HUES48 (cell line): ENCODE measurements around the gene RNASEH1.
A peak's percentile ranks its signal among the peaks of the same experiment; 100 is the strongest.

ENCODE experiments used
- H3K27ac ChIP-seq: one replicate; pipeline ENCODE4 v1.7.0; 2013; ENCODE audit warnings: low read depth, low read length, inconsistent platforms
- H3K27me3 ChIP-seq: 2 replicates; pipeline ENCODE4 v1.6.1; 2013; ENCODE audit warnings: mild to moderate bottlenecking, low read length; ENCODE audit not compliant: control insufficient read depth, insufficient read depth
- H3K36me3 ChIP-seq: 2 replicates; pipeline ENCODE4 v1.6.1; 2013; ENCODE audit warnings: low read length; ENCODE audit not compliant: control insufficient read depth, insufficient read depth
- H3K4me1 ChIP-seq: 2 replicates; pipeline ENCODE4 v1.6.1; 2013; ENCODE audit warnings: mild to moderate bottlenecking, low read length; ENCODE audit not compliant: control insufficient read depth, insufficient read depth
- H3K4me3 ChIP-seq: 2 replicates; pipeline ENCODE4 v1.5.1; 2013; ENCODE audit warnings: mild to moderate bottlenecking, low read depth, low read length
- H3K9ac ChIP-seq: 2 replicates; pipeline ENCODE4 v1.6.1; 2013; ENCODE audit warnings: mild to moderate bottlenecking, low read depth, low read length, moderate library complexity
- H3K9me3 ChIP-seq: 2 replicates; pipeline ENCODE4 v1.6.1; 2013; ENCODE audit warnings: low read length; ENCODE audit not compliant: control insufficient read depth, insufficient read depth

Gene RNASEH1, protein sequence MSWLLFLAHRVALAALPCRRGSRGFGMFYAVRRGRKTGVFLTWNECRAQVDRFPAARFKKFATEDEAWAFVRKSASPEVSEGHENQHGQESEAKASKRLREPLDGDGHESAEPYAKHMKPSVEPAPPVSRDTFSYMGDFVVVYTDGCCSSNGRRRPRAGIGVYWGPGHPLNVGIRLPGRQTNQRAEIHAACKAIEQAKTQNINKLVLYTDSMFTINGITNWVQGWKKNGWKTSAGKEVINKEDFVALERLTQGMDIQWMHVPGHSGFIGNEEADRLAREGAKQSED

DNA sequence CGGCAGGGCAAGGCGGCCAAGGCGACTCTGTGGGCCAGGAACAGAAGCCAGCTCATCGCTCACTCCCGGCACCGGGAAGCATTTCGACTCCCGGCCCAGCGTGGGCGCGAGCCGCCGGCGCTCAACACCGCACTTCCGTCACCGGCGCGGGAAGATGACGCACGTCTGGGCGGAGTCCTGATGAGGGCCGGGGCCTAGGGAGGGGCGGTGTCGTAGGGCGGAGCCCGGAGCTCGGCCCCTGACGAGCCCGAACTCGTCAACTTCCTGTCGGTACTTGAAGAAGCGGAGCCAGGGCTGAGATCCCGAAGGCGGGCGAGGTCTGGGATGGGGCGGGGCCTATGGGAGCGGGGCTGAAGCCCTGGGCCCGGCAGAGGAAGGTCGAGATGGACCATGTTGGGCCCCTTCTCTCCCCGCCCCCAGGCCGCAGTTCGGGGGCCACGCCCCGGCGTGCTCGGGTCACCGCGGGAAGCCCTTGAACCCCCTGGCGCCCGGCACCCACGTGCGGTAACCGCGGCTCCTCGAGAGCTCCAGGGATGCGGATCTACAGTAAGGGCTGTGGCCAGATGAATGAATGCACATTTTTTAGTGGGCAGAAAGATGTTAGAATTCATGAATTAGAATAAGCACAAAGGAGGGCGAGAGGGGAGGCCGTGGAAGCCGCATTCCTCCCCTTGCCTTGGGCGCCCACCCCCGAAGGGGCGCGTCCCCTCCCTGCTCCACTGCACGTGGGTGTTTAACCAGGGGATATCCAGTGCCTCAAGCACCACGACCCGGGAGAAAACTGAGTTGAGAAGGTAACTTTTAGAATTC is at the start of gene RNASEH1:
Gene RNASEH1 (minus strand): TSS at position 129 of the 810 bp plus-strand sequence. CDS start 73 bp downstream, at position 56.
- Histone ChIP-seq H3K9me3 (no peaks in the 10 kb centered on the region), H3K27me3 (no peaks in the 10 kb centered on the region), H3K36me3 (peaks cover 57% of the 10 kb centered on the region), H3K4me1 (peaks cover 4% of the 10 kb centered on the region; the same call in 1 of the 2 replicates), H3K4me3 (peak within 1 kb of the TSS; percentile 90), H3K27ac (peak within 1 kb of the TSS; percentile 97), H3K9ac (peak within 1 kb of the TSS; percentile 94)

DNA sequence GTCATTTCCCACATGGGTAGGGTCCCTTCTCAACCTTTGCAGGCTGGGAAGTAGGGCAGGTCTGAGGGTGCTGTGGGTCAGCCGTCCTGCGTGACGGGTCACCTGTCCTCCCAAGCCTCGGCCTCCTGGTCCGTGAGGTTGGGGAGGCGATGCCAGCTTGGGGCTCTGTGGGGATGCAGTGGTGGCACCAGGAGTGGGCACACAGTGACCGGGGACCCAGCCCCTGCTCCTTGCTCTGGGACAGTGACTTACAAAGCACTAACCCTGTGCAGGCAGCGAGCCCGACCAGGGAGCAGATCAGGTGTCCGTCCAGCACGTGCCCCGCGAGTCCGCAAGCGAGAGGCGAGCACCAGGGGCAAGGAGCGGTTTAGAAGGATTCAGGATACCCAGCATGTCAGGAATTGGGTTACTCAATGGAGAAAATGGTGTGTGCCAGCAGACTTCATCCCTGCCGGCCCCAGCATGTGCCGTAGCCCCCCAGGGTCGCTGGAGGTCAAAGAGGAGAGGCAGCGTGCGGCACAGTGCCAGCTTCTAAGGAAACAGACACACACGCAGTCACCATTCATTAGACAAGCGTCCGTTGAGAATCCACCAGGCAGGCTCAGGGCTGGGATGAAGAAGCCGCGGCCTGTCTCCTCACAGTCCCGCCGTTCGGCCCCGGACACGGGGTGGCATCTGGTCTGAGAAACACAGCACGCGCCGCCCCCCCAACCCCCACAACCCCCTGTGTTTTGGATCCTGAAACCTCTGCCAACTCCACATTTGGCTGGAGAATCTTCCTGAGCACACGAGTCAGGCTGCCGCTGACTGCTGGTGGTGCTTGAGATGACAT is 48.5 kb upstream of the RNASEH1 start:
- Histone ChIP-seq H3K27ac (no peak overlapping the region), H3K9ac (no peak overlapping the region), H3K36me3 (no peaks in the 10 kb centered on the region), H3K4me3 (no peak overlapping the region), H3K4me1 (no peaks in the 10 kb centered on the region), H3K9me3 (no peaks in the 10 kb centered on the region), H3K27me3 (no peaks in the 10 kb centered on the region)

DNA sequence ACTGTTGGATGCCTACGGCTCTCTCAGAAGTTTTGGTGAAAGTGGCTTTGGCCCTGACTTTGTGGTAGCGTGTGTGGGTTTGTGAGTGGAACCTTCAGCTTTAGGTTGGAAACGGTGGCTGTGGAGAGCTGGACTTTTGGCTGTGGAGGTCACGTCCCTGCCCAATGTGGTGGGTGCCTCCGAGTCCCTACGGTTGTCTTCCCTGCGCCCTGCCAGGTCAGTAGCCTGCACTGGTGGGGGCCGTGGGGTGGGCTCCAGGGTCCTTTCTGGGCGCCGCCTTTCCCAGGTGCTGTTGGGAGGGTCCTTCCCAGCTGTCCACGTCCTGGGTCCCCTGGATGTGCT is 47.9 kb upstream of the RNASEH1 start:
- H3K4me1 ChIP-seq: no peaks in the 10 kb centered on the region
- no peak overlapping the region for H3K9ac ChIP-seq
- H3K27me3 ChIP-seq: no peaks in the 10 kb centered on the region
- no peak overlapping the region for H3K4me3 ChIP-seq
- no peaks in the 10 kb centered on the region for H3K36me3 ChIP-seq
- no peaks in the 10 kb centered on the region for H3K9me3 ChIP-seq
- H3K27ac ChIP-seq: no peak overlapping the region

DNA sequence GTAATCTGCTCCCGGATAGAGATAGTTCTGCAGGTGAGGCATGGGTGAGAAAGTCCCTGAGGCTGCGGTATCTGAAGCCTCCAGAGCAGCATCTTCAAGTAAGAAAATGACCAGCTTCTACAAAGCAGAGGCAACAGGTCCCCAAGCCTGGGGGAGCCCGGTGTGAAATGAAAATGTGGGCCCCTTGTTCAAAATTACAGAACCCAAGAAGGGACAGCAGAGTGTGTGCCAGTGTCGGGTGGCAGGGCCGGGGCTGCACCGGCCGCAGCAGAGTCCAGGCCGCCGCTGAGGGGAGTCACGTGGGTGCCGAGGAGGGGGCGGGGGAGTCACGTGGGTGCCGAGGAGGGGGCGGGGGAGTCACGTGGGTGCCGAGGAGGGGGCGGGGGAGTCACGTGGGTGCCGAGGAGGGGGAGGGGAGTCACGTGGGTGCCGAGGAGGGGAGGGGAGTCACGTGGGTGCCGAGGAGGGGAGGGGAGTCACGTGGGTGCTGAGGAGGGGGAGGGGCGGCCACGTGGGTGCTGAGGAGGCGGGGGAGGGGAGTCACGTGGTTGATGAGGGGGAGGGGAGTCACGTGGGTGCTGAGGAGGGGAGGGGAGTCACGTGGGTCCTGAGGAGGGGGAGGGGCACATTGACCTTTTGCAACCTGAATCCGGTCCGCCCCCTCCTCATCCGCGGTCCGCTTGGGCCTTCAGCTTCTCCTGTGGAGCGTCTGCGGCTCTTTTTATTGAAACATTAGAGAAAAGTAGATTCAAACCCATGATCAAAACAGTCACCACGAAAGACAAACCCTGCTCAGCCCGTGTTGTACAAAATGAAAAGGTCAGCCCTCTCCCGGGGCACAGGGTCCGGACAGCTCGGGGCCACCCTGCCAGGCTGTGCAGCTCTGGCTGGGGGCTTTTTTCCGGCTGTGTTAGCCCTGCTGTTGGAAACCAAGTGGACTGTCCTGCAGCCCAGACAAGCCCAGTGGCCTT is 47.1 kb upstream of the RNASEH1 start:
- H3K4me3 ChIP-seq: no peak overlapping the region
- no peaks in the 10 kb centered on the region for H3K36me3 ChIP-seq
- no peaks in the 10 kb centered on the region for H3K27me3 ChIP-seq
- H3K9ac ChIP-seq: no peak overlapping the region
- no peak overlapping the region for H3K27ac ChIP-seq
- no peaks in the 10 kb centered on the region for H3K9me3 ChIP-seq
- H3K4me1 ChIP-seq: no peaks in the 10 kb centered on the region

DNA sequence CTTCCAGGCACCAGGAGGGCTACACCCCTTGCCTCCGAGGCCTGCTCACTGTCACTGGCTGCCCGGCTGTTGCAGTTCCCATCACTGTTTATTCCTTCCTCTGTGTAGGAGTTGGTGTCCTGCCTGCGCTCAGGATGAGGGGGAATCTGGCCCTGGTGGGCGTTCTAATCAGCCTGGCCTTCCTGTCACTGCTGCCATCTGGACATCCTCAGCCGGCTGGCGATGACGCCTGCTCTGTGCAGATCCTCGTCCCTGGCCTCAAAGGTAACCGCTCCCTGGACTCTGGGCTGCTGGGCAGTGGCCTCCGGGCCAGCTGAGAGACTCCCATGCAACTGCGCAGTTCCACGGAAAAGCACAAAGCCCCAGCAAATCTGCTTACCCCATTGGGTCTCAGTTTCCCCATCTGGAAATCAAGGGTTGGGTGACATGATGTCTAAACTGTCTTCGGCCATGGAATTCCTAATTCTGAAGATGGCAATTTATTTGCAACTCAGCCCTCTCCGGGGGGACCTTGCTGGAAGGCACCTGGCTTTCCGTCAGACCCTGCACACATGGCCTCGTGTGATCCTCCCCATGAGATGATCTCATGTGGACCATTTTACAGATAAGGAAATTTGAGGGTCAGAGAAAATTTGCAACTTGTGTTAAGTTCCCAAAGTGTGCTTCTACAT is 46.2 kb upstream of the RNASEH1 start:
- no peak overlapping the region for H3K4me3 ChIP-seq
- H3K27ac ChIP-seq: no peak overlapping the region
- H3K9ac ChIP-seq: no peak overlapping the region
- H3K36me3 ChIP-seq: no peaks in the 10 kb centered on the region
- no peaks in the 10 kb centered on the region for H3K27me3 ChIP-seq
- no peaks in the 10 kb centered on the region for H3K4me1 ChIP-seq
- no peaks in the 10 kb centered on the region for H3K9me3 ChIP-seq

DNA sequence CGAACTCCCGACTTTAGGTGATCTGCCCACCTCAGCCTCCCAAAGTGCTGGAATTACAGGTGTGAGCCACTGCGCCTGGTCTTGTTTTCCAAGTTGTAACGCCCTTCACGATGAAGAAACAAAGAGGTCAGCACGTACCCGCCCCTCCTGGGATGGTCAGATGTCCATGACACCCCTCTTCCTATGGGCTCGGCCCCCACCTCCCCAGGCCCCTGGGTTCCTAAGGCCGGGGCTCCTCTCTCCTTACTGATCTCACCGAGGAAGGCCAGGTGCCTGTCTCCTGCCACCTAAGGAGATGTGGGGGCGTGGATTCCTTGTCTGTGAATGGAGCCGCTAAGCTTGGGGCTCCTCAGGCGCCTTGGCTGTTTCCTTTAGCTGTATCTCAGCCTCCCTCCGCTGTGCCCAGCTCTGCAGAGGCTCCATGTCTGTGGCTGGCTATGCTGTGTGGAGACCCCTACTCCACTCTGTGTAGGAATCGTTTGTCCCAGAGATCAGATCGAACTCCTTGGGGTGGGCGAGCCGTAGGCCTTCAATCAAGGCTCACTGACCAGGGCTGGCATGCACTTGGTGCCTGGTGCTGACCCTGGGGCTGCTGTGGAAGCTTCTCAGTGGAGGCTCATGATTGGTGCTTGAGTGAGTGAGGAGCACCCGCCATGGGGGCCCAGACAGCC is 45.5 kb upstream of the RNASEH1 start:
- H3K9me3 ChIP-seq: no peaks in the 10 kb centered on the region
- no peaks in the 10 kb centered on the region for H3K36me3 ChIP-seq
- no peaks in the 10 kb centered on the region for H3K27me3 ChIP-seq
- H3K27ac ChIP-seq: no peak overlapping the region
- no peak overlapping the region for H3K4me3 ChIP-seq
- H3K9ac ChIP-seq: no peak overlapping the region
- H3K4me1 ChIP-seq: no peaks in the 10 kb centered on the region

DNA sequence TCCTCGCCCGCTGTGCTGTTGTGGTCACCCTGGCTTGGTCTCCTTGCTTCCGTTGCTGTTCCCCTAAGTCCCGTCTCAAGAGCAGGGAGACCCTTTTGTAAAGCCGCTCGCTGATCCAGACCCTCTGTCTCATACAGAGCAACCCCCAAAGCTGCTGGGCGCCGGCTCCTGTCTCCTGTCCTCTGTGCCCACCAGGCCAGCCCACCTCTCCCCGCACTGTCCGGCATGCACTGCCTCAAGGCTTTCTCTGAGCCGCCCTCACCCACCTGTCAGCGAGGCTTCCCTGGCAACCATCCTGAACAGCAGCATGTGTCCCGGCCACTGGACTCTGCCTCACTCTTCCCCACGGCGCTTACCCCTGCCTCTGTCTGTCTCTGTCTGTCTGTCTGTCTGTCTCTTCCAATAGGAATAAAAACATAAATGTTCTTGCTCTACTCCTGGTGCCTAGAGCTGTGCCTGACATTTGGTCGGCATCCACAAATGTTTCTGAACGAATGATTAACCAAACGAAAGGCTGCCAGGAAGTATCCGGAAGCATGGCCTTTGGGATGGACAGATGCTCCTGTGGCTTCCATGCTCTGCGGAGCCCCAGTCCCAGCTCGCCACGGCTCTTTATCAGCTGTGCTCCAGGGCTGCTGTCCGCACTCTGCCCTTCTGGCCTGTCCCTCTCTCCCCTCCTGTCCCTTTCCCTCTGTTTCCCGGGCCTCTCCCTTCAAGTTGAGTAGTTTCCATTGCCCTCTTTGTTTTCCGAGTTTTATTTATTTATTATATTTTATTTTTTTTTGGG is 44.6 kb upstream of the RNASEH1 start:
- no peak overlapping the region for H3K27ac ChIP-seq
- no peaks in the 10 kb centered on the region for H3K9me3 ChIP-seq
- no peak overlapping the region for H3K9ac ChIP-seq
- no peaks in the 10 kb centered on the region for H3K4me1 ChIP-seq
- H3K27me3 ChIP-seq: no peaks in the 10 kb centered on the region
- H3K36me3 ChIP-seq: no peaks in the 10 kb centered on the region
- no peak overlapping the region for H3K4me3 ChIP-seq

DNA sequence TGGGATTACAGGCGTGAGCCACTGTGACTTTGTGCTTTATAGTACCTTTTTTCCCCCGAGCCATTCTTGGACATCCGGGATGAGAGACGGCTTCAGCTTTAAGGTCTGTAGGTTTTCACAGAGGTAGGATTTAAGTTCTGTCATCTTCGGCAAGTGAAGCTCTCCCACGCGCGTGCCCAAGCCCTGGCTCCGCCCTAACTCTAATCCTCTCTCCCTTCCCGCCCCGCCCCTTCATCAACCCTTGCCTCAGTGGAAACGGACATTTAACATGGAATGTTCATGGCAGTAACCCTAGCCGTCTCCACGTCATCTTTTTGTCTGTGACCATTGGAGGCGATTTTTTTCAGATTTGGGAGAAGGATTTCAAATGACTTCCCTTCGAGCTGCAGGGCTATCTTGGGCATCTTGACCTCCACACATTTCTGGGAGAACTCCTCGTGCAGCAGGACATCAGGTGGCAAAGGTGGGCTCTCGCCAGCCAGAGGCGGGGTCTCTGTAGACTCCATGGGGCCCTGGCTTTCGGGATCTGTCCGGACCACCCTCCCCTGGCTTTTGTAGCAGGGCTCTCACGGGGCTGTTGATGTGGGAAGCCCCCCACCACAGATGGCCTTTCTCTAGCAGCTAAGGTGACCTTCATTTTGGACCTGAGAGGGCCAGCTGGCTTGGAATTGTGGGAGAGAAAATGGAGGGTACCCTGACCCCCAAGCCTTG is 43.6 kb upstream of the RNASEH1 start:
- Histone ChIP-seq H3K27me3 (no peaks in the 10 kb centered on the region), H3K9ac (no peak overlapping the region), H3K27ac (no peak overlapping the region), H3K9me3 (no peaks in the 10 kb centered on the region), H3K36me3 (no peaks in the 10 kb centered on the region), H3K4me1 (no peaks in the 10 kb centered on the region), H3K4me3 (no peak overlapping the region)
